HL-60/S4 treated with retinoic acid at 250 ng/mL for 4 days and 3 days (cell line): ENCODE results near the gene IMPG1.
"Not testable (repeated sequence)": the region's sequence is repeated elsewhere in the genome, so short reads cannot be mapped to it uniquely, and the experiment has no call there.

Source experiments
- in situ Hi-C: fragments of 300-500 bp; cut with MboI; formaldehyde crosslinking; loops from 2 replicates; pipeline ENCODE4 v1.7.0; 2022; ENCODE audit warnings: low sequenced_read_pairs

The IMPG1 gene

DNA sequence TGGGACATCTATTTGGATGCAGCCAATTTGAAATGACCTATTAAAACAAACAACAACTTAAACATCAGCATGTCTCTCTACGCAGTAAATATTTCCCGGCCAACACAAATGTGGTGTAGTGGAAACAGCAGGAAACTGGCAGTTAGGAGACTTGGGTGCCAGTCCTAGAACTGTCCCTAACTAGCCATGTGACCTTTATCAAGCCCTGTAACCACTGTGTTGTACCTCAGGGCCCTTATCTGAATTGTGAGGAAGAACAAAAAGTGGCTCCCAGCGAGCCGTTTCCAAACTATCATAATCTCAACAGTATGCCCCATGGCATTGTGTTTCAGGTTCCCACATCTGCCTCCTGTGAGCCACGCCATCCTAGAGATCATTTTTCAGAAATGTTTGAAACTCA is 124.5 kb downstream of the IMPG1 start:
- in situ Hi-C loops = no loop called here

DNA sequence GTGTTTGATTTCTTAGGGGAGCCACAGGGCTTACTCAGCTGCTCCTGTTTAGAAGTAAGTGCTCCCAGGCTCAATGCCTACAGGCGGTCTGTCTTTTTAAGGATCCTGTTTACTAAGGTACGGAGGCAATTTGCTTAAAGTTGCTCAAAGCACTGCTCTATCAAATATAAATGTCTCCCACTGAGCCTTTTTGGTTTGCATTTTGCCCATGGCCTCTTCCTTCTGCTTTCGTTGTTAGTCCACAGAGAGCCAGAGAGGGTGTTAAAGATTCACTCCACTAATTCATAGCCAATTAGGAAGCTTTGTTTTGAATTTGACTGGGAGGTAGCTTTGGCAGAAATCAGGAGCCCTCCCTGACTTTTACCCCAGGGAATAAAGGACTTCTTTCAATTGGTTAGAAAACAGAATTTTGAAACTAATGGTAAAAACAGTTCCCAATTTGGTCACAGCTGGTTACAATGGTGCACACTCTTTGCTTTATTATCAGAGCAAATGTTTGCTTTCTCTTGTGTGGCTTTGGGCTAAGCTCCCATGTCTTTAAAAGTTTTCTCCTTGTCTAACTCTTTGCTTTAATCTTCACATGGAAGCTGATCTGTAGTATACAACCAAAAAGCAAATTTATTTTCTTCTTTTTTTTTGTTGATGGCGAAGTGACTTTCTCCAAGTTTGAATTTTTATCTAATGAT is 126.2 kb downstream of the IMPG1 start:
- in situ Hi-C loops = no loop called here

DNA sequence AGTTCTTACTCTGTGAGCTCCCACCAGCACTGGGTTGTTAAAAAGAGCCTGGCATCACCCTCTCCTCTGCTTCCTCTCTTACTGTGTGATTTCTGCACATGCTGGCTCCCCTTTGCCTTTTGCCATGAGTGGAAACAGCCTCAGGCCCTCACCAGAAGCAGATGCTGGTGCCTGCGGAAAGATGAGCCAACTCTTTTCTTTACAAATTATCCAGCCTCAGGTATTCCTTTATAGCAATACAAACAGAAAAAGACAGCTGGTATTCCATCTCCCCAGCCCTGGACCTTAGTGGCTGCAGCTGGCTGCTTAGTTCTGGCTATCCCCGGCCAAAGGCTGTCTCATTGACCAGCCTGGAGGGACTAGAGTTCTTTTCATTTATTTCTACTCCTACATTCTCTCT is 129.1 kb downstream of the IMPG1 start:
- in situ Hi-C loops = no loop called here

DNA sequence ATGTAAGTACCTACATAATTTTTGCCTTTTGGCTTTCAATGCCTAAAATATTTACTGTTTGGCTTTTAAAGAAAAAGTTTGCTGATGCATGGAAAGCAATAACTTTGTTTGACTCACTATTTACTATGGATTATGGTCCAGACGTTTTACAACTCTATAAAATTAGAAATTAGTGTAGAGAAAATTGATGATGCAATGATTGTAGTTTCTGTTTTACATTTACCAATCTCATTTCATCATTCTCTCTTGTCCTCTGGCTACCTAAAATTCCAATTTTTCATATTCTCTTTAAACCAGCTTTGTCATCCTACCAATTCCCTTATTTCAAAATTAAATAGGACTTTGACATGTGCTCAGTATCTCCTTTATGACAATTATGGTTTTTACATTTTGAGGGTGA is 131.0 kb downstream of the IMPG1 start:
- in situ Hi-C loops = no loop called here

DNA sequence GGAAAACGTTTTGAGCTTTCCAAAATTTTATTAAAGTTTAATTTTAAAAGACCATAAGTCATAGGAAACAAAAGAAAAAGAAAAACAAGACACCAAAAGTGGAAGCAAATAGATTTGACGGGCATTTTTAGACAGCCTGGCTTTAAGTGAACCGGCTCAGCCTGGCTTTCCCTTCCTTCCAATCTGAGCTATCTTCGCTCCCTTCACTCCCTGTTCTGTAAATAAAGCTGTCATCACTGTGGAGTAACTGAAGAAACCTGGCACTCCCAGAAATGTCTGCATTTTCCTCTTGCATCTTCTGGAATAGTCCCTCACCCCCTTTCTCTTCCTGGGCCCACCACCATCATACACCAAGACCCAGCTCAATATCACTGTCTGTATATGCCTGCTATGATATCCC is 131.9 kb downstream of the IMPG1 start:
- in situ Hi-C loops = no loop called here

DNA sequence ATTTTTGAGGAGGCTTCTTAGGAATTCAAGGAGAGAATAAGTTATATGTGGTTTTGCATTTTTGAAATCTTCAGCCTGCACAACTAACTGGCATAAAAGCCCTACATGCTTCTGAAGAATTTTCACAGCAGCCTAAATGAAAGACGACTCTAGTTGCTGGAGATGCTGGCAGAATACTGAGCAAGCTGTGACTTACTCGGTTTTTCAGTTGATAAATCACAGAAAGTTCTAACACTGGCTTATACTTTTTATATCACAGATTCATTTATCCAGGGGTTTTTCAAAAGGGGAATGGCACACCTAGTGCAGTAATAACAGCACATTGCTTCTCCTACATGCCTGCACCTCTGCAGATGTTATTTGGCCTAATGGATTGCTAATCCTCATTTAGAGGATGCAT is 134.6 kb downstream of the IMPG1 start:
- in situ Hi-C loops = no loop called here

DNA sequence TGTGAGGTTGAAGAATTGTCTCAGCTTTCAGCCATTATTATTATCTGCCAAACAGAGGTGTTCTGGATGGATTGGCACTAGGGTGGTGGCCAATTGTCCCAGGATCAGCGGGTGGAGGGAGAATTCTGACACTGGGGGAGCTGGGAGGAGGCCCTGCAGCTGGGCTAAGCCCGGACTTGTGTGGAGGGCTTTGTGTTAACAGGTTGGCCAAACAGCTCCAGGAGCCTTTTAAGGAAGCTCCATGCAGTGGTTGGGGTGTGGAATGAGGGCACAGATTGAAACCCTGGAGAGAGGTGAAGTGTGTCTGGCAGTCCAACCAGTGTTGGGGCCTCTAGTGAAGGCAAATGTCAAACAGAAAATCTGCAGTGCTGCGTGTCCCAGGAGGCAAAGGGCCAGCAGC is 135.8 kb downstream of the IMPG1 start:
- in situ Hi-C loops = no loop called here

DNA sequence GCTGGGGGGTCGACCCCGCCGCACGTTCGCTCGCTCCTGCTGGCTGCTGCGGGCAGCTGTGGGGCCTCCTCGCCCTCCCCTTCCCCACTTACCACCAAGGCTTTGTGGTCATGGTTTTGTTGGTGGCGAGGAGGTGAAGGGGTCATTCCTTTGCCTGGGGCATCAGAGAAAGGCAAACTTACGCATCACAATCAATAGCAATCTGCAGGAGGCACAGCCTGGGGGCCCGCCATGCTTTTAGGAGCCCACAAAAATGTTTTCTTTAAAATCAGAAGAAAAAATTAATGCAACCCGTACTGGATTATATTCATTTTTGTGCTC is 137.0 kb downstream of the IMPG1 start:
- in situ Hi-C loops = no loop called here

DNA sequence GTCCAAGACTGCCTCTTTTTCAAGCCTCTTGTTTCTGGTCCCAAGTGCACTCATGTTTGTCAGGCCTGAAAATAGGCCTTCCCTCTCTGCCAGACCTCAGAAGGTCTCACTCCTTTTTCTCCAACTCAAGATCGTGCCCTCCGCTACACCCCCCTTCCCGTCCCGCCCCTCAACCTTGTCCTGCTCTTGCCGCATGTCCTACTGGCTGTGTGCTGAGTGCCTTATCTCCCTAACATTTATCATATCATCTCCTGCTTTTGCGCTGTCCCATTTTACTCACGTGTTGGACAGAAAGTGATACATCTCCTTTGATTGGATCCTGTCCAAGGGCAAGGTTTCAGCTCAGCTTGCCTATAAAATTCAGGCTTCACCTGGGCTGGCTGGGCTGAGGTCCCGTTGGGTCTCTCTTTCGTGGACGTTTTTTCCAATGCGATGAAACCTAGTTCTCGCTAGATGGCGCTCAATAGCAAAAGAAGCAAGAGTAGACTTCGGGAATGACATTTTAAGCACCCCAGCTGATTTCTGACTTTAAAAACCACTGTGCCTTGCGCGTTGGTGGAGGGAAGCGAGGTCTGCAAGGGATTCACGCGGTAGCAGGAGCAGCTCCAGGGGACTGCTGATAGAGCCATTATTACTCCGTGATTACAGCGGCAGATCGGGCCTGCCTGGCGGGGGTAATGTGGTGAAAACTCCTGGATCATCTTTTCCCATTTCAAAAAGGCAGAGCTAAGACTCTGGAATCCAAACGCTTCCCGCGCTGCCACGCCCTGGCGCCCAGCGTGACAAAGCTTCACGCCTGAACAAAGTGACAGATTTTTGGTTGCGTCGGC is 137.6 kb downstream of the IMPG1 start:
- in situ Hi-C loops = no loop called here

DNA sequence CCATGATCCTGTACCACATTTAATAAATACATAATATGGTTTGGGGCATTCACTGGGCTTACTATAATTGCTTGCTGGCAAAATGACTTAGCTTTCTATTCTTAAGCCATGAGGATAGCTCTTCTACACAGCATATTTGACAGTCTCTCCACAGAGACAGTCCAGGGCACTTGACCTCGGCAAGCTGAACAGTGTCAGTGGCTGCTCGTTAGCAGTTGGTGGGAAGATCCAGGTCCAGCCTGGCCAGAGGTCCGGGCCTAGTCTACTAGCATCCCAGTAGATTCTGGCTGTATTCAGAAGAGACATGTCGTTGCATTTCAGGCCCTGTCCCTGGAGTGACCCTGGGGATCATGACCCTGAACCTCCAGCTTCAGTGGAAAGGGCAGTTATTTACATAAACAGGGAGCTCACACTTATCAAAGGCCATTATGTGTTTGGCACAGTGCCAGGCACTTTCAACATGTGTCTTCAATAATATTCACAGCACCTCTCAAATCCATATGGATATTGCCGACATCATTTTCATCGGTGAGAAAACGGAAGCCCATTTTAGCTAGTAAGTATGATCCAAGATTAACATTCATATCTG is 139.0 kb downstream of the IMPG1 start:
- in situ Hi-C loops = no loop called here

DNA sequence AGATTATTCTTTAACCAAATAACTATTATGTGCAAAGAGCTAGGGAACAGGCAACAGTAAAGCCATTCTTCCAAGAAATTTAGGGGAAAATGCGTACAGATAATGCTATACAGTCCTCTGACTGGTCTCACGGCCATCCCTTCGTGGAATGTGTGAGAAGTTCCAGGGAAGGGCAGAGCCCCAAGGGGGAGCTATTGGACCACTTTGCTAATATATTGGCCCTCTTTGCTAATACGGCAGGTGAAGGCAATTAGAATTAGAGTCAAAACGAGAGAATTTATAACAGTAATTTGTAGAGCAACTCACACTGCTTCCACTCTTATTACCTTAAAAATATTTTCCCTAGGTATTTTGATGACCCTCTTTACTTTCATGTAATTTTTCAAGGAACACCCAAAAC is 140.4 kb downstream of the IMPG1 start:
- in situ Hi-C loops = no loop called here

DNA sequence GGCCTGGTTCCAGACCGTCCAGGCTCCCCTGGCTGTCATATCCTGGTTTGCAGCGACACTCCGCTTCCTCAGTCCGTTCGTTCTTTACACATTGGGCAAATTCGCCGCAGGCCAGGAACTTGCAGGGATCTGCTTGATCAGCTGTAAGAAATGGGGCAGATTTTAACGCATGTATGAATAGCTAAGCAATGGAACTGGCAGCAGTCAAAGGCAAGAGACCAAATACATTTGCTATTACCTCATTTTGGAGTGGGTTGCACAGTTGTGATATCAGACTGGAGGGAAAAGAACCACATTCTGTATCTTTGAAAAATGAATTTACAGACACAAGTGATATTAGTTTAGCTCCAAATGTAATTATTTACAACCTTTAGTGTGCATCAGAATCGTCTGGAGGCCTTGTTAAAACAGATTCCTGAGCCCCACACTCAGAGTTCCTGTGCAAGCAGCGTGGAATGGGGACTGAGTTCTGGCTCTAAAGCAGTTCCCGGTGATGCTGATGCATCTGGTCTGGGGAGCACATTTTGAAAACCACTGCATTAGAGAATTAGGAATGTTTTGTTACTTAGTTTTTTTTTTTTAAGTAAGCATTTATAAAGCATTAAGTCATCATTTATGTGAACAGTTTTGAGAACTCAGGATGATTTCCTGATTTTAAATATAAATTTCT is 141.3 kb downstream of the IMPG1 start:
- in situ Hi-C loops = no loop called here

DNA sequence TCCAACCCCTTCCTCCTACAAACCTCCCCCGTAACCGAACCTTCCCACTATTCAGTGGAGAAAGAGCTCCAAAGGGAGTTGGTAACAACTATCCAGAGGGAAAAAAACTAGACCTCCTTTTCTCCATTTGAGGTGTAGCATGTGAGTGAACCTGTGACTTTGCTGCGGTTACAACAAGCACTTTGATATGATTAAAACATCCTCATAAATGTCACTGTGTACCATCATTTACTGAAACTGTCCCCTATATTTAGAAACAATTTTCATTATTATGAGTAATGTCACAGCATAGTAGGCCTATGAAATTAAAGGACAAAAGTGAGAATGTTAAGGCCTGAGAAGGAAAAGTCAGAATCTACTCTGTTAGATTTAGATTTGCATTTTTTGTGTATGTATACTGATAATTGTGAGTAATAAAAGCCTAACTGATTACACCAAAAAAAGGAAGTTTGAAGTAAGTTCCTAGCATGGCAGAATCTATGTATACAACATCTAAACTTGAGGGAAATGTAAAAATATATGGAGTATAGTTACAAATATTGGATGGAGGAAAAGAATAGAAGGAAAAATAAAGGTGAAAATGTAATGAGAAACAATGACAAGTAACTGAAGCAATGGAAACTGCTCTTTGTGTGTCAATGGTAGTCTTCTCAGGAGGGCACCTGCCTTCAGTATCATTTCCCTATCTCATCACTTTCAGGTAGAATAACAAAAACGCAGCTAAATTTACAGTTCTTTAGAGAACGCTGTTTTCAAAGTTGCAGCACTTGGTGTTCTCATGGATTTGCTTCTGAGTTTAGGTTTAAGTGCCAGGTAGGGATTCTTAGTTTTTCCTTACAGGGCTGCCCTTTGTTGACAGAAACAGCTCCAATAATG is 145.9 kb downstream of the IMPG1 start:
- in situ Hi-C loops = no loop called here

DNA sequence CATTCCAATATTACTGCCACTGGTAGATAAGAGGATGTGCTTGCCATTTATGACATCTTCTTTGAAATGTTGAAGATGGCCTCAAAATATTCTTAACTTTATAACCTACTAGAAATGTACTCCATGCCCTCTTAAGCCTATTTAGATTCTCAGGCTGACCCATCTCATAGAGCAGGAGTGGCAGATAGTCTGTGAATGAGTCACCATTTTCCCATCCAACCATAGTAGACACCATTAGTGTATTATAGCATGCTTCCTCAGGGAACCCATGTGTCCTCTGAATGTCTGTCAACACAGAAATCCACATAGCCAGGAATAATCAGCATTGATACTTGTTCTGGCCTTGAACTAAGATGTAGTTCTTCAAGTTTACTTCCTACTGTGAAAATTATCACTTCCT is 150.2 kb downstream of the IMPG1 start:
- in situ Hi-C loops = no loop called here

DNA sequence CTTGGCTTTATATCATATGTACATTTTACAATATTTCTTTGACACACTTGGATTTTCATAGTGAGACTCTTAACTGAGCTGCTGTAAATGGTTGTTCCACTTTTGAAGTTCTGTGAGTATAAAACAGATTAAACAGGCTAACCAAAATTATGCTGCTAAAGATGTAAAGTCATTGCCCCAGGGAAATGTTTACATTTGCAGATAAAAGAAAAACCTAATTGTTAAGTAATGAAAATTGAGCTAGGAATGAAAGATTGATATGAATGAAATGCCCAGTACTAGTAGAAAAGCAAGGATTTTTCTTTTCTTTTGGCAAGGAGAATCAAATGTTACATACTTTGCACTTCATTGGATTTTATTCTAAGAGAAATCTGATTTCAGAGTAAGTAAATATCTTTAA is 159.4 kb downstream of the IMPG1 start:
- in situ Hi-C loops = no loop called here

DNA sequence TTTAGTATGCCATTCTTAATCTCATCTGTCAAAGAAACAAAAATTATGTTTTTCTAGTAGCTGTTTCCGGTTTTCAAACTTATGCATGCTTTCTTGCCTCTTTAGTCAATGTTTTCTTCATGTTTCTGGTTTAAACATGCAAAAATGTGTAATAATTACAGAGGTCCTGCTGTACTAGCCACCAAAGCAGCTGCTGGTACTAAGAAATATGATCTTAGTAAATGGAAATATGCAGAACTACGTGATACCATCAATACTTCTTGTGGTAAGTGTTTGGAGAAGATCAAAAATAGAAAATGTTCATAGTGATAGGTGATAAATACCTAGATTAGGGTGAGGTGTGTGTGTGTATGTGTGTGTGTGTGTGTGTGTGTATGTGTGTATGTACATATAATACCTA is 165.0 kb downstream of the IMPG1 start:
- in situ Hi-C loops = no loop called here

DNA sequence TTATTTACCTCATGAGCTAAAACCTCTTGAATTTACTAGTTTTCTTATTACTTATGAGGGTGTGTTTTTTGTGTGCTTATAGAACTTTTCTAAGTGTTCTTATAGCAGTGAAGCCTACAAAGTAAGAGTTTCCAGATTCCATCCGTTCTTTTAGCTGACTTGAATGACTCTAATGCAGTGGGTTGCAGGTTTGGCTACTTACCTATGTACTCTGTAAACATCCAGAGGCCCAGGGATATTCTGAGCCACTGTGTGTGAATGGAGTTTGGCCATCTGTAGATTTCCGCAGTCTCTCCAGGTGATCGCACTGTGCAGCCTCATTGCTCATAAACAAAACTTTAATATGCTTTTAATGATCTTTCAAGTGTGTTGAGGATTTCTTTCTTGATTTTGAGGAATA is 165.6 kb downstream of the IMPG1 start:
- in situ Hi-C loops = no loop called here

DNA sequence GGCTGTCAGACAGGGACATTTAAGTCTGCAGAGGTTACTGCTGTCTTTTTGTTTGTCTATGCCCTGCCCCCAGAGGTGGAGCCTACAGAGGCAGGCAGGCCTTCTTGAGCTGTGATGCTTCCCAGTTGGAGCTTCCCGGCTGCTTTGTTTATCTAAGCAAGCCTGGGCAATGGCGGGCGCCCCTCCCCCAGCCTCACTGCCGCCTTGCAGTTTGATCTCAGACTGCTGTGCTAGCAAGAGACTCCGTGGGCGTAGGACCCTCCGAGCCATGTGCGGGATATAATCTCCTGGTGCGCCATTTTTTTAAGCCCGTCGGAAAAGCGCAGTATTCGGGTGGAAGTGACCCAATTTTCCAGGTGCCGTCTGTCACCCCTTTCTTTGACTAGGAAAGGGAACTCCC is 167.3 kb downstream of the IMPG1 start:
- in situ Hi-C loops = not testable (repeated sequence)

DNA sequence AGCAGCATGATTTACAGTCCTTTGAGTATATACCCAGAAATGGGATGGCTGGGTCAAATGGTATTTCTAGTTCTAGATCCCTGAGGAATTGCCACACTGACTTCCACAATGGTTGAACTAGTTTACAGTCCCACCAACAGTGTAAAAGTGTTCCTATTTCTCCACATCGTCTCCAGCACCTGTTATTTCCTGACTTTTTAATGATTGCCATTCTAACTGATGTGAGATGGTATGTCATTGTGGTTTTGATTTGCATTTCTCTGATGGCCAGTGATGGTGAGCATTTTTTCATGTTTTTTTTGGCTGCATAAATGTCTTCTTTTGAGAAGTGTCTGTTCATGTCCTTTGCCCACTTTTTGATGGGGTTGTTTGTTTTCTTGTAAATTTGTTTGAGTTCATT is 172.2 kb downstream of the IMPG1 start:
- in situ Hi-C loops = not testable (repeated sequence)

DNA sequence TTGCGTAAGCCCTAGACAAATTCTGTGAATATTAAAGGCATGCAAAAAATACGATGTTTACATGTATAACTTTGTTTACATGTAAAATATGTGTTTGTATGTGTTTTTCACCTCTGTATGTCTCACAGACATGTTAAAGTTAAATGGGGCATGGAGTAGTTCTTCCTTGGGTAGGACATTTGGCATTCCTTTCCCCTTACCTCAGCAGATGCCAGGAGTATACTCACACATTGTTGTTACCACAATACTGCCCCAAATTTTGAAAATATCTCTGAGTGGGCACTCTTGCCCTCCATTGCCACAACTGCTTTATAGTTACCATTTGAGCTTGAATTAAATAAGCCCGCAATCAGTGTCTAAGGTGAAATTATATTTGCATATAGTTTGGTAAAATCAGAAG is 175.9 kb downstream of the IMPG1 start:
- in situ Hi-C loops = no loop called here

DNA sequence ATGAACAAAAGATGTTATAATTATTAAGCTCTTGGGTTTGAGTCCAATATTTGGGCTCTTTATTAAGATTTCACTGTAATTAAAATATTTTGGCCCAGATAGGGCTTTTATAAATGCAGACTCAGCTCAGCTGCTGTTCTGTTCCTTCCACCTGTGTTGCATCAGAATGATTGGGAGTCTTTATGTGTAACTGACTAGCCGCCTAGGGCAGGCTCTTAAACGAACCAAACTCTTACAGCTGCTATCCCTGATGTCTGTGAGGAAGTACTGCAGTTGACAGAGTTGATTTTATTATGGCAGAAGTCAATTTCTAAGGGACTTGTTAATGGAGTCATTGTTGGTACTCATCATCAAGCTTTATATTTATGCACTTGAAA is 178.7 kb downstream of the IMPG1 start:
- in situ Hi-C loops = no loop called here
